HEK293 (cell line): ENCODE data around the gene C19orf73.

Experiments used
- CTCF ChIA-PET: fragments of 350-600 bp; formaldehyde crosslinking; extraction: SDS; loops from one replicate; lab custom pipeline; 2021; ENCODE audit warnings: antibody characterized with exemption; lab: Yijun Ruan, JAX
- POLR2A ChIA-PET: fragments of 300-600 bp; formaldehyde crosslinking; extraction: SDS; loops from one replicate; lab custom pipeline; 2020; ENCODE audit warnings: antibody characterized with exemption, inconsistent platforms; lab: Yijun Ruan, JAX
- H3K27ac ChIP-seq: fragments of 200-500 bp; sonication (Bioruptor generic); 2 replicates; pipeline ENCODE4 v1.5.1; 2014; ENCODE audit warnings: low read depth, low read length, control low read depth, inconsistent platforms; ENCODE audit errors: extremely low read depth
- H3K36me3 ChIP-seq, 2 experiments: fragments of 200-500 bp in 1 of 2; sonication (Bioruptor generic) in 1 of 2; 1 replicate in 1 of 2; 2 replicates in 1 of 2; pipeline ENCODE4 v1.5.1; 2014 to 2017; ENCODE audit warnings: inconsistent platforms in 2 of 2, low read length in 2 of 2; ENCODE audit not compliant: control insufficient read depth in 2 of 2, insufficient read depth in 1 of 2
- H3K4me1 ChIP-seq: fragments of 200-500 bp; sonication (Bioruptor generic); 2 replicates; pipeline ENCODE4 v1.5.1; 2014; ENCODE audit warnings: mild to moderate bottlenecking, low read length, inconsistent platforms; ENCODE audit not compliant: control insufficient read depth, insufficient read depth
- H3K4me3 ChIP-seq: 2 replicates; pipeline ENCODE4 v1.5.1; 2011; ENCODE audit warnings: low read depth, mild to moderate bottlenecking, control low read depth, low read length, moderate library complexity
- H3K9me3 ChIP-seq: fragments of 200-500 bp; sonication (Bioruptor generic); 2 replicates; pipeline ENCODE4 v1.5.1; 2014; ENCODE audit warnings: low read depth, low read length, inconsistent platforms; ENCODE audit not compliant: control insufficient read depth, insufficient read depth
- GLIS1 ChIP-seq: fragments of 450-650 bp; formaldehyde crosslinking; IDR thresholded peaks from 2 replicates; pipeline ENCODE4 v1.5.1; 2016; ENCODE audit warnings: missing biosample characterization, missing genetic modification characterization
- HOXC10 ChIP-seq: sonication (generic); formaldehyde crosslinking; IDR thresholded peaks from 2 replicates; pipeline ENCODE4 v1.8.1; 2023; ENCODE audit warnings: mild to moderate bottlenecking, missing genetic modification reagents
- IKZF3 ChIP-seq: fragments of 450-650 bp; IDR thresholded peaks from 2 replicates; pipeline ENCODE4 v1.5.0; 2018; ENCODE audit warnings: missing biosample characterization, mild to moderate bottlenecking, missing genetic modification characterization, moderate library complexity
- KLF10 ChIP-seq: fragments of 450-650 bp; IDR thresholded peaks from 2 replicates; pipeline ENCODE4 v1.5.1; 2018; ENCODE audit warnings: missing biosample characterization, mild to moderate bottlenecking, missing genetic modification characterization
- KLF16 ChIP-seq: fragments of 450-650 bp; formaldehyde crosslinking; IDR thresholded peaks from 2 replicates; pipeline ENCODE4 v1.5.1; 2017; ENCODE audit warnings: missing biosample characterization, missing genetic modification characterization
- OVOL3 ChIP-seq: fragments of 450-650 bp; formaldehyde crosslinking; IDR thresholded peaks from 2 replicates; pipeline ENCODE4 v1.5.1; 2016; ENCODE audit warnings: missing biosample characterization, missing genetic modification characterization
- PRDM1 ChIP-seq: fragments of 450-650 bp; formaldehyde crosslinking; IDR thresholded peaks from 2 replicates; pipeline ENCODE4; 2016; ENCODE audit warnings: missing biosample characterization, missing genetic modification characterization
- REPIN1 ChIP-seq: fragments of 450-650 bp; formaldehyde crosslinking; IDR thresholded peaks from 2 replicates; pipeline ENCODE4 v1.5.1; 2017; ENCODE audit warnings: missing biosample characterization, missing genetic modification characterization, low read depth
- ZFP3 ChIP-seq: fragments of 450-650 bp; formaldehyde crosslinking; IDR thresholded peaks from 2 replicates; pipeline ENCODE4 v1.5.1; 2016; ENCODE audit warnings: low read depth, missing biosample characterization, missing genetic modification characterization
- ZNF335 ChIP-seq: fragments of 450-650 bp; formaldehyde crosslinking; conservative IDR thresholded peaks from 2 replicates; pipeline ENCODE4 v1.5.1; 2016; ENCODE audit warnings: missing biosample characterization, missing genetic modification characterization
- ZNF404 ChIP-seq: fragments of 450-650 bp; formaldehyde crosslinking; IDR thresholded peaks from 2 replicates; pipeline ENCODE4 v1.5.1; 2017; ENCODE audit warnings: missing biosample characterization, missing genetic modification characterization
- ZNF48 ChIP-seq: fragments of 450-650 bp; formaldehyde crosslinking; IDR thresholded peaks from 2 replicates; pipeline ENCODE4 v1.5.1; 2016; ENCODE audit warnings: missing biosample characterization, missing genetic modification characterization
- ZNF501 ChIP-seq: fragments of 450-650 bp; formaldehyde crosslinking; IDR thresholded peaks from 2 replicates; pipeline ENCODE4 v1.5.1; 2016; ENCODE audit warnings: missing biosample characterization, missing genetic modification characterization
- ZNF510 ChIP-seq: fragments of 450-650 bp; formaldehyde crosslinking; IDR thresholded peaks from 2 replicates; pipeline ENCODE4 v1.5.1; 2018; ENCODE audit warnings: mild to moderate bottlenecking, missing genetic modification characterization, missing biosample characterization; ENCODE audit not compliant: insufficient replicate concordance
- ZNF561 ChIP-seq: fragments of 450-650 bp; IDR thresholded peaks from 2 replicates; pipeline ENCODE4 v1.5.1; 2018; ENCODE audit warnings: missing biosample characterization, missing genetic modification characterization, borderline replicate concordance
- ZNF596 ChIP-seq: fragments of 450-650 bp; IDR thresholded peaks from 2 replicates; pipeline ENCODE4 v1.5.0; 2018; ENCODE audit warnings: missing biosample characterization, mild to moderate bottlenecking, missing genetic modification characterization, moderate library complexity
- TF ChIP-seq, protein P1 (sequence below): fragments of 450-650 bp; formaldehyde crosslinking; IDR thresholded peaks from 2 replicates; pipeline ENCODE4 v1.5.1; 2017; ENCODE audit warnings: missing biosample characterization, mild to moderate bottlenecking, missing genetic modification characterization, moderate library complexity
- TF ChIP-seq, protein P2 (sequence below): fragments of 450-650 bp; formaldehyde crosslinking; IDR thresholded peaks from 2 replicates; pipeline ENCODE4 v1.5.1; 2016; ENCODE audit warnings: missing biosample characterization, missing genetic modification characterization
- TF ChIP-seq, protein P3 (sequence below): fragments of 450-650 bp; formaldehyde crosslinking; IDR thresholded peaks from 2 replicates; pipeline ENCODE4 v1.5.1; 2016; ENCODE audit warnings: missing biosample characterization, missing genetic modification characterization
- TF ChIP-seq, protein P4 (sequence below): fragments of 450-650 bp; formaldehyde crosslinking; IDR thresholded peaks from 2 replicates; pipeline ENCODE4 v1.5.1; 2016; ENCODE audit warnings: missing biosample characterization, missing genetic modification characterization, borderline replicate concordance
- TF ChIP-seq, protein P5 (sequence below): fragments of 450-650 bp; formaldehyde crosslinking; IDR thresholded peaks from 2 replicates; pipeline ENCODE4 v1.5.1; 2016; ENCODE audit warnings: missing biosample characterization, missing genetic modification characterization
- TF ChIP-seq, protein P6 (sequence below): fragments of 450-650 bp; formaldehyde crosslinking; IDR thresholded peaks from 2 replicates; pipeline ENCODE4 v1.5.1; 2017; ENCODE audit warnings: missing biosample characterization, missing genetic modification characterization

The C19orf73 gene

DNA sequence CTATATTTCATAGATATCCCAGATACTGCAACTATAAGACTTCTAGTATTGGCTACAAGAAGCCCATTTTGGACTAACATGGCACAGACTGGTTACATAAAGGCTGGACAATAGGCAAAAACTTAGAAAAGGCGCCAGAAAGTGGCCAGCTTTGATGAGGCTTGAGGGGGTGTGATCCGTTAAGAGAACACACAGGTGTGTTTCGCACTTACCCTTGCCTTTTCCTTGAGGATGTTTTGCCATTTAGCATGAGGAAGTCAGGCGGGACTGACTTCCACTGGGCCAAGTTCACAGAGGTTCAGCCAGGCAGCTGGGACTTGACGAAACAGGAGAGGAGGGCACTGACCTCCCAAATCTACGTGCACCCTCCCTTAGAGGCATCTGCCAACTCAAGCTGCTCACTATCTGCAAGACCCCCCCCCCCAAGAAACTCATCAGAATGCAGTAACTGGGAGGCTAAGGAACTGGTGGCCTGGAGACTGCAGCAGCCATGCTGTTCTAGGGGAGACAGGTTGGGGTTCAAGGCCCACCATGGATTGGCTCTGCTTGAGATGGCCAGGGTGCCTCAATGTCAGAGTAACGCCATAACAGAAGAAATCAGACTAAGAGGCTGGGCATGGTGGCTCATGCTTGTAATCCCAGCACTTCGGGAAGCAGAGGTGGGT is 9.2 kb downstream of the C19orf73 start (continued):
- TF ChIP-seq IKZF3 (tag by site-specific recombination) = no peak
- TF ChIP-seq, protein P1, sequence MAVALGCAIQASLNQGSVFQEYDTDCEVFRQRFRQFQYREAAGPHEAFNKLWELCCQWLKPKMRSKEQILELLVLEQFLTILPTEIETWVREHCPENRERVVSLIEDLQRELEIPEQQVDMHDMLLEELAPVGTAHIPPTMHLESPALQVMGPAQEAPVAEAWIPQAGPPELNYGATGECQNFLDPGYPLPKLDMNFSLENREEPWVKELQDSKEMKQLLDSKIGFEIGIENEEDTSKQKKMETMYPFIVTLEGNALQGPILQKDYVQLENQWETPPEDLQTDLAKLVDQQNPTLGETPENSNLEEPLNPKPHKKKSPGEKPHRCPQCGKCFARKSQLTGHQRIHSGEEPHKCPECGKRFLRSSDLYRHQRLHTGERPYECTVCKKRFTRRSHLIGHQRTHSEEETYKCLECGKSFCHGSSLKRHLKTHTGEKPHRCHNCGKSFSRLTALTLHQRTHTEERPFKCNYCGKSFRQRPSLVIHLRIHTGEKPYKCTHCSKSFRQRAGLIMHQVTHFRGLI (tag by site-specific recombination) = no peak

DNA sequence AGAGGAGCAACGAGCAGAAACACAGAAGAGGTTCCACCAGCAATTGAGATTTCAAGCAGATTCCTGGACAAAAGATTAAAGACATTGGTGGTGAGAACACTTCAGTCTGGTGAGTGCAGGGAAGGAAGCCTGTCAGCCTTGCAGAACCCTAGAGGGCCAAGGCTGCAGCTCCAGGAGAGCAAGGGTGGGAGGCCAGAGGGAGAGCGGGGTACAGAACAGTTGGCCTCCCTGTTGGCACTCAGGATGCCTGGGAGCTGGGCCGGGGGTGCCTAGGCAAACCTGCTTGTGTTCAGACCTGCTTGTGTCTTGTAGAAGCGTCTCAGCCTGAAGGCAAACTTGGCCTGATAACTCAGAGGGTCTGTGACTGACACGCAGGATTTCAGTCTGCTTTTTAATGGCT is 9.9 kb downstream of the C19orf73 start:
- Histone ChIP-seq H3K4me3 (no peak overlapping the region), H3K9me3 (no peaks in the 10 kb centered on the region), H3K27ac (no peak overlapping the region), H3K4me1 (peaks cover 7% of the 10 kb centered on the region), H3K36me3 (peaks cover 43 to 58% of the 10 kb centered on the region in 2 experiments)
- ChIA-PET POLR2A (interaction anchor here (0.5 to 1.7 kb wide), 2 partner anchors 13 to 19 kb away, joined by 3 to 8 read pairs; no protein-coding TSS in a partner anchor), CTCF (interaction anchor here (0.5 to 7.9 kb wide), 6 partner anchors 8 to 343 kb away, joined by 3 to 104 read pairs (median 4); no protein-coding TSS in a partner anchor)
- TF ChIP-seq REPIN1 (tag by site-specific recombination) = no peak
- TF ChIP-seq, protein P2, sequence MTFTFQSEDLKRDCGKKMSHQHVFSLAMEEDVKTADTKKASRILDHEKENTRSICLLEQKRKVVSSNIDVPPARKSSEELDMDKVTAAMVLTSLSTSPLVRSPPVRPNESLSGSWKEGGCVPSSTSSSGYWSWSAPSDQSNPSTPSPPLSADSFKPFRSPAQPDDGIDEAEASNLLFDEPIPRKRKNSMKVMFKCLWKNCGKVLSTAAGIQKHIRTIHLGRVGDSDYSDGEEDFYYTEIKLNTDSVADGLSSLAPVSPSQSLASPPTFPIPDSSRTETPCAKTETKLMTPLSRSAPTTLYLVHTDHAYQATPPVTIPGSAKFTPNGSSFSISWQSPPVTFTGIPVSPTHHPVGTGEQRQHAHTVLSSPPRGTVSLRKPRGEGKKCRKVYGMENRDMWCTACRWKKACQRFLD = no peak
- TF ChIP-seq ZNF596 (tag by site-specific recombination) = no peak
- TF ChIP-seq ZNF561 (tag by site-specific recombination) = no peak
- TF ChIP-seq ZNF501 (tag by site-specific recombination) = no peak
- TF ChIP-seq, protein P3, sequence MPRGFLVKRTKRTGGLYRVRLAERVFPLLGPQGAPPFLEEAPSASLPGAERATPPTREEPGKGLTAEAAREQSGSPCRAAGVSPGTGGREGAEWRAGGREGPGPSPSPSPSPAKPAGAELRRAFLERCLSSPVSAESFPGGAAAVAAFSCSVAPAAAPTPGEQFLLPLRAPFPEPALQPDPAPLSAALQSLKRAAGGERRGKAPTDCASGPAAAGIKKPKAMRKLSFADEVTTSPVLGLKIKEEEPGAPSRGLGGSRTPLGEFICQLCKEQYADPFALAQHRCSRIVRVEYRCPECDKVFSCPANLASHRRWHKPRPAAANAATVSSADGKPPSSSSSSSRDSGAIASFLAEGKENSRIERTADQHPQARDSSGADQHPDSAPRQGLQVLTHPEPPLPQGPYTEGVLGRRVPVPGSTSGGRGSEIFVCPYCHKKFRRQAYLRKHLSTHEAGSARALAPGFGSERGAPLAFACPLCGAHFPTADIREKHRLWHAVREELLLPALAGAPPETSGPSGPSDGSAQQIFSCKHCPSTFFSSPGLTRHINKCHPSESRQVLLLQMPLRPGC (tag by site-specific recombination) = no peak
- no peak for TF ChIP-seq ZNF404 (tag by site-specific recombination)
- TF ChIP-seq ZFP3 (tag by site-specific recombination) = no peak
- no peak for TF ChIP-seq HOXC10 (CRISPR knock-in tag)
- no peak for TF ChIP-seq ZNF48 (tag by site-specific recombination)
- TF ChIP-seq ZNF510 = no peak
- TF ChIP-seq KLF10 (tag by site-specific recombination) = no peak
- TF ChIP-seq, protein P4, sequence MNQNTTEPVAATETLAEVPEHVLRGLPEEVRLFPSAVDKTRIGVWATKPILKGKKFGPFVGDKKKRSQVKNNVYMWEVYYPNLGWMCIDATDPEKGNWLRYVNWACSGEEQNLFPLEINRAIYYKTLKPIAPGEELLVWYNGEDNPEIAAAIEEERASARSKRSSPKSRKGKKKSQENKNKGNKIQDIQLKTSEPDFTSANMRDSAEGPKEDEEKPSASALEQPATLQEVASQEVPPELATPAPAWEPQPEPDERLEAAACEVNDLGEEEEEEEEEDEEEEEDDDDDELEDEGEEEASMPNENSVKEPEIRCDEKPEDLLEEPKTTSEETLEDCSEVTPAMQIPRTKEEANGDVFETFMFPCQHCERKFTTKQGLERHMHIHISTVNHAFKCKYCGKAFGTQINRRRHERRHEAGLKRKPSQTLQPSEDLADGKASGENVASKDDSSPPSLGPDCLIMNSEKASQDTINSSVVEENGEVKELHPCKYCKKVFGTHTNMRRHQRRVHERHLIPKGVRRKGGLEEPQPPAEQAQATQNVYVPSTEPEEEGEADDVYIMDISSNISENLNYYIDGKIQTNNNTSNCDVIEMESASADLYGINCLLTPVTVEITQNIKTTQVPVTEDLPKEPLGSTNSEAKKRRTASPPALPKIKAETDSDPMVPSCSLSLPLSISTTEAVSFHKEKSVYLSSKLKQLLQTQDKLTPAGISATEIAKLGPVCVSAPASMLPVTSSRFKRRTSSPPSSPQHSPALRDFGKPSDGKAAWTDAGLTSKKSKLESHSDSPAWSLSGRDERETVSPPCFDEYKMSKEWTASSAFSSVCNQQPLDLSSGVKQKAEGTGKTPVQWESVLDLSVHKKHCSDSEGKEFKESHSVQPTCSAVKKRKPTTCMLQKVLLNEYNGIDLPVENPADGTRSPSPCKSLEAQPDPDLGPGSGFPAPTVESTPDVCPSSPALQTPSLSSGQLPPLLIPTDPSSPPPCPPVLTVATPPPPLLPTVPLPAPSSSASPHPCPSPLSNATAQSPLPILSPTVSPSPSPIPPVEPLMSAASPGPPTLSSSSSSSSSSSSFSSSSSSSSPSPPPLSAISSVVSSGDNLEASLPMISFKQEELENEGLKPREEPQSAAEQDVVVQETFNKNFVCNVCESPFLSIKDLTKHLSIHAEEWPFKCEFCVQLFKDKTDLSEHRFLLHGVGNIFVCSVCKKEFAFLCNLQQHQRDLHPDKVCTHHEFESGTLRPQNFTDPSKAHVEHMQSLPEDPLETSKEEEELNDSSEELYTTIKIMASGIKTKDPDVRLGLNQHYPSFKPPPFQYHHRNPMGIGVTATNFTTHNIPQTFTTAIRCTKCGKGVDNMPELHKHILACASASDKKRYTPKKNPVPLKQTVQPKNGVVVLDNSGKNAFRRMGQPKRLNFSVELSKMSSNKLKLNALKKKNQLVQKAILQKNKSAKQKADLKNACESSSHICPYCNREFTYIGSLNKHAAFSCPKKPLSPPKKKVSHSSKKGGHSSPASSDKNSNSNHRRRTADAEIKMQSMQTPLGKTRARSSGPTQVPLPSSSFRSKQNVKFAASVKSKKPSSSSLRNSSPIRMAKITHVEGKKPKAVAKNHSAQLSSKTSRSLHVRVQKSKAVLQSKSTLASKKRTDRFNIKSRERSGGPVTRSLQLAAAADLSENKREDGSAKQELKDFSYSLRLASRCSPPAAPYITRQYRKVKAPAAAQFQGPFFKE (tag by site-specific recombination) = no peak
- TF ChIP-seq, protein P5, sequence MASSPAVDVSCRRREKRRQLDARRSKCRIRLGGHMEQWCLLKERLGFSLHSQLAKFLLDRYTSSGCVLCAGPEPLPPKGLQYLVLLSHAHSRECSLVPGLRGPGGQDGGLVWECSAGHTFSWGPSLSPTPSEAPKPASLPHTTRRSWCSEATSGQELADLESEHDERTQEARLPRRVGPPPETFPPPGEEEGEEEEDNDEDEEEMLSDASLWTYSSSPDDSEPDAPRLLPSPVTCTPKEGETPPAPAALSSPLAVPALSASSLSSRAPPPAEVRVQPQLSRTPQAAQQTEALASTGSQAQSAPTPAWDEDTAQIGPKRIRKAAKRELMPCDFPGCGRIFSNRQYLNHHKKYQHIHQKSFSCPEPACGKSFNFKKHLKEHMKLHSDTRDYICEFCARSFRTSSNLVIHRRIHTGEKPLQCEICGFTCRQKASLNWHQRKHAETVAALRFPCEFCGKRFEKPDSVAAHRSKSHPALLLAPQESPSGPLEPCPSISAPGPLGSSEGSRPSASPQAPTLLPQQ = 0 out of 2 replicates have a peak, but pooled peaks have one; percentile 38
- TF ChIP-seq GLIS1 (tag by site-specific recombination) = 0 out of 2 replicates have a peak, but pooled peaks have one; percentile 27
- TF ChIP-seq, protein P6, sequence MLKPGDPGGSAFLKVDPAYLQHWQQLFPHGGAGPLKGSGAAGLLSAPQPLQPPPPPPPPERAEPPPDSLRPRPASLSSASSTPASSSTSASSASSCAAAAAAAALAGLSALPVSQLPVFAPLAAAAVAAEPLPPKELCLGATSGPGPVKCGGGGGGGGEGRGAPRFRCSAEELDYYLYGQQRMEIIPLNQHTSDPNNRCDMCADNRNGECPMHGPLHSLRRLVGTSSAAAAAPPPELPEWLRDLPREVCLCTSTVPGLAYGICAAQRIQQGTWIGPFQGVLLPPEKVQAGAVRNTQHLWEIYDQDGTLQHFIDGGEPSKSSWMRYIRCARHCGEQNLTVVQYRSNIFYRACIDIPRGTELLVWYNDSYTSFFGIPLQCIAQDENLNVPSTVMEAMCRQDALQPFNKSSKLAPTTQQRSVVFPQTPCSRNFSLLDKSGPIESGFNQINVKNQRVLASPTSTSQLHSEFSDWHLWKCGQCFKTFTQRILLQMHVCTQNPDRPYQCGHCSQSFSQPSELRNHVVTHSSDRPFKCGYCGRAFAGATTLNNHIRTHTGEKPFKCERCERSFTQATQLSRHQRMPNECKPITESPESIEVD (tag by site-specific recombination) = no peak
- TF ChIP-seq PRDM1 = no peak
- TF ChIP-seq OVOL3 (tag by site-specific recombination) = no peak
- no peak for TF ChIP-seq KLF16 (tag by site-specific recombination)
- TF ChIP-seq ZNF335 (tag by site-specific recombination) = no peak
